Pancreas (tissue), 10 donors: ENCODE data around the gene GPT2. TPM values are rescaled to one million over a fixed set of nuclear protein-coding genes. Genes with fewer than 3 reads are reported as not detected.

Source experiments
- ATAC-seq, 4 donors: fragments of 200-7000 bp; cut with Tn5 transposase; one replicate each; pipeline versions ENCODE4 v1.8.0 to v1.9.1; 2020; ENCODE audit warnings: mild to moderate bottlenecking in 4 of 4, moderate library complexity in 4 of 4
- DNase-seq, 6 donors: peaks; one replicate each; pipeline ENCODE4 v3.0.0-alpha.2; 2020
- FAIRE-seq: peaks from 2 replicates; lab custom pipeline; 2012; peaks lifted over from hg19 to GRCh38; lab: Jason Lieb, UNC
- H3K27ac ChIP-seq, 4 donors: fragments of 200-600 bp; sonication (generic); 1 replicate in 3 of 4; 2 replicates in 1 of 4; pipeline versions ENCODE4 v1.5.0 to v1.8.0; 2020
- H3K27me3 ChIP-seq, 4 donors: fragments of 200-600 bp; one replicate each; pipeline ENCODE4 v1.8.0; 2021
- H3K36me3 ChIP-seq, 3 donors: fragments of 200-600 bp; sonication (generic) in 1 of 3; one replicate each; pipeline versions ENCODE4 v1.5.0 to v1.8.0; 2020 to 2021
- H3K4me1 ChIP-seq, 3 donors: fragments of 200-600 bp; one replicate each; pipeline ENCODE4 v1.8.0; 2021
- H3K4me3 ChIP-seq, 4 donors: fragments of 200-600 bp; sonication (generic) in 2 of 4; one replicate each; pipeline versions ENCODE4 v1.5.0 to v1.8.0; 2020 to 2021
- H3K9me3 ChIP-seq, 4 donors: fragments of 200-600 bp; one replicate each; pipeline ENCODE4 v1.8.0; 2021
- WGBS, 2 donors: extraction: QIAGEN DNeasy Blood & Tissue Kit; methylation state at CpG; one replicate each; pipeline ENCODE4 v1.1.7; 2013; 5-methylcytosine and 5-hydroxymethylcytosine counted together
- intact Hi-C, 3 donors: fragments of 100-400 bp; cut with DNase I; formaldehyde crosslinking; loops; one replicate each; pipeline versions ENCODE4 v1.11.1 to v1.14.2; 2022
- polyA plus RNA-seq, 2 donors: library from polyadenylated mRNA; stranded (reverse); fragments of 200-250 nt; gene quantifications; one replicate each; pipeline ENCODE4 v1.2.3, GENCODE V29; 2013
- total RNA-seq, 6 donors: library from RNA; stranded (reverse); fragmentation: NEBNext Ultra II Directional in 4 of 6; extraction: Animal tissue kit (Norgen Biotek cat#: 25700) in 4 of 6; gene quantifications; one replicate each; pipeline versions ENCODE4 v1.2.1 to v1.2.4, GENCODE V29; 2021 to 2023
- TF ChIP-seq, protein P1 (sequence below), 4 donors: fragments of 200-600 bp; sonication (generic) in 3 of 4; IDR thresholded peaks; one replicate each; pipeline versions ENCODE4 v1.5.0 to v1.8.0; 2021; ENCODE audit warnings: antibody characterized with exemption in 4 of 4
- donor health status: healthy with polysubstance abuse.
- donor health status: DM: no; HTN: no; CAD: no; lungs with moderate emphysema.
- donor health status: DM: no; HTN: no; CAD: no.
- donor health status: control.
- donor health status: control.
- donor health status: Bipolar disorder and iron deficiency.
- donor health status: DM: yes; HTN: yes; CAD: no.
- donor health status: DM: no; HTN: no; CAD: no.
- donor health status: DM: no; HTN: no; CAD: no.
- donor health status: DM: yes; HTN: yes; CAD: no.

The GPT2 gene
- total and polyA plus RNA-seq, 8 donors = 29.7 to 122 (median 77.2) TPM

DNA sequence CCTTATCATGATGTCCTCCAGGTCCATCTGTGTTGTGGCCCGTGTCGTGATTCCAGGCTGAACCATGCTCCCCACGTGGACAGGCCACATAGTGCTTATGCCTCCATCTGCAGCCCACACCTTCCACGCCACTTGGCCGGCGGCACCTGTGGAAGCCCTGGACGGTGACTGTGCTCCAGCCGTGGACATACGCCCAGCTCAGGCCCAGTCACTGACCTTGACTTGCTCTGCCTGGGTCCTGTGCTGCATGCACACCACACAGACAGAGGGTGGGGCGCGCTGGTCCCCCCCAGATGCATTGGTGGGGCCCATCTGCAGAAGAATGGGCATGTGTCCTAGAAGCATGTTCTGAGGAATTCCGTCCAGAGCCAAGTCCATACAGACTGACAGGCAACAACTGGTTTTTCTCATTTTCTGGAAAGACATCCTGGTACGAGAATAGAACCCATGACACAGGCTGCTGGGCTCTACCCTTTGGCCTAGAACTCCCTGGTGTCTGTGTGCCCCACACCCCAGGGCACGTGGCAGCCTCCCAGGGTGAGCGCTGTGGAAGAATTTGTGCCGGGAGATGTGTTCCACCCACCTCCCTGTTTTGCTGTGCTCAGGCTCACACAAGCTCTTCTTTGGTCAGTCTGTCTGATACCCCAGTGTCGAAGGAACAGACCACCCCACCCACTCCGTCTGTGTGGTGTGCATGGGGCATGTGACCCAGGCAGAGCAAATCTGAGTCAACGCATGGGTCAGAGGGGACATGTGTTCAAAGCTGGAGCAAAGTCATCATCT, 39.5 kb downstream of the GPT2 start:
- peaks cover 22 to 30% (median 27%) of the 10 kb centered on the region in 3 donors for H3K4me1 ChIP-seq
- ATAC-seq (no peak), FAIRE-seq (no peak), DNase-seq (no peak)
- peaks cover 0 to 64% (median 34%) of the 10 kb centered on the region in 3 donors for H3K36me3 ChIP-seq
- H3K4me3 ChIP-seq = no peak overlapping the region
- intact Hi-C loops = no loop called here
- H3K9me3 ChIP-seq = no peaks in the 10 kb centered on the region
- TF ChIP-seq, protein P1, sequence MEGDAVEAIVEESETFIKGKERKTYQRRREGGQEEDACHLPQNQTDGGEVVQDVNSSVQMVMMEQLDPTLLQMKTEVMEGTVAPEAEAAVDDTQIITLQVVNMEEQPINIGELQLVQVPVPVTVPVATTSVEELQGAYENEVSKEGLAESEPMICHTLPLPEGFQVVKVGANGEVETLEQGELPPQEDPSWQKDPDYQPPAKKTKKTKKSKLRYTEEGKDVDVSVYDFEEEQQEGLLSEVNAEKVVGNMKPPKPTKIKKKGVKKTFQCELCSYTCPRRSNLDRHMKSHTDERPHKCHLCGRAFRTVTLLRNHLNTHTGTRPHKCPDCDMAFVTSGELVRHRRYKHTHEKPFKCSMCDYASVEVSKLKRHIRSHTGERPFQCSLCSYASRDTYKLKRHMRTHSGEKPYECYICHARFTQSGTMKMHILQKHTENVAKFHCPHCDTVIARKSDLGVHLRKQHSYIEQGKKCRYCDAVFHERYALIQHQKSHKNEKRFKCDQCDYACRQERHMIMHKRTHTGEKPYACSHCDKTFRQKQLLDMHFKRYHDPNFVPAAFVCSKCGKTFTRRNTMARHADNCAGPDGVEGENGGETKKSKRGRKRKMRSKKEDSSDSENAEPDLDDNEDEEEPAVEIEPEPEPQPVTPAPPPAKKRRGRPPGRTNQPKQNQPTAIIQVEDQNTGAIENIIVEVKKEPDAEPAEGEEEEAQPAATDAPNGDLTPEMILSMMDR (IDR thresholded peaks at IDR 0.05) = no peak
- WGBS, 2 donors = 74 to 75% methylated on average over 19 of the region's 19 CpGs
- no peak overlapping the region for H3K27ac ChIP-seq
- H3K27me3 ChIP-seq = no peaks in the 10 kb centered on the region

DNA sequence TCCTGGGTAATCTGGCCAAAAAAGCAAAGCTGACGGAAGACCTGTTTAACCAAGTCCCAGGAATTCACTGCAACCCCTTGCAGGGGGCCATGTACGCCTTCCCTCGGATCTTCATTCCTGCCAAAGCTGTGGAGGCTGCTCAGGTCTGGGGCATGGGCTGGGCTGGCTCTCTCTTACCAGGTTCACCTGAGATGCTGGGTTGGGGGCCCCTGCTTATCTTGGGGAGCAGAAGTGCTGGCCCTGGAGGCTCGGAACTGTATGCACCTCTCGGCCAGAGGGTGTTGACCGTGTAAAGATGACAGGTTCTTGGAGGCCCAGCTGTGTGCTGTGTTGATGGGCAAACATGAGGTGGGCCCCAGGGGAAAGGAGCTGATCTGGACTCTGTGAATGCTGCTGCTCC, 40.2 kb downstream of the GPT2 start:
- Histone ChIP-seq H3K27me3 (no peaks in the 10 kb centered on the region), H3K4me1 (peaks cover 16 to 28% (median 21%) of the 10 kb centered on the region in 3 donors), H3K4me3 (no peak overlapping the region), H3K9me3 (no peaks in the 10 kb centered on the region), H3K27ac (no peak overlapping the region), H3K36me3 (peaks cover 0 to 71% (median 41%) of the 10 kb centered on the region in 3 donors)
- no peak for FAIRE-seq
- intact Hi-C loops = no loop called here
- TF ChIP-seq, protein P1 (IDR thresholded peaks at IDR 0.05) = no peak
- ATAC-seq = no peak
- no peak for DNase-seq
- WGBS, 2 donors = 77 to 79% methylated on average over 6 of the region's 6 CpGs

DNA sequence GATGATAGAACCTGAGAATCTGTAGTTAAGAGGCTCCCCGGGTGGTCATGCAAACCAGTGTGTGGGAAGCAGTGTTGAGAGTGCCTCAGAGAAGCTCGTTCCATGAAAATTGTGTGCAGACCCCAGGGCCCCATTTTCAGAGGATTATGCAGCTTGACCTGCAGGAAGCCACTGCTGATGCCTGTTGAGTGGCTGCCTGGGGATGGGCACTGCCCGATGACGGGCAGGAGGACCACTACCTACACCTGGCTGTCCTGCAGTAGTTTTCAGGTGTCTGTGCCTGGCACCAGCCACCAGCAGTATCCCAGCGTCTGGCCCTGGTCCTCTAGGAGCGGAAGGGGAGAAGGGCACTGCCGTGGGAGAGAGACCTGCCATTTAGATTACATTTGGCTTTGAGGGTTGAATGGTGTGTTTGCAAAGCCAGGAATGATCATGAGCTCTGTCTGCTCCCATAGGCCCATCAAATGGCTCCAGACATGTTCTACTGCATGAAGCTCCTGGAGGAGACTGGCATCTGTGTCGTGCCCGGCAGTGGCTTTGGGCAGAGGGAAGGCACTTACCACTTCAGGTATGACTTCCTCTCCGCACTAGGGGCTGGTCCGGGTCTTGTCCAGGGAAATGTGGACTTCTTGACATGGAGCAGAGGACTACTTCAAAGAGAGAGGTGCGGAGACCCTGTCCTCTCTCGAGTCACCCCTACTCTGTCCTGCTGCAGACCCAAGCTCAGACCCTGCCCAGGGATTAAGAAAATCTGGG, 42.5 kb downstream of the GPT2 start:
- FAIRE-seq = no peak

DNA sequence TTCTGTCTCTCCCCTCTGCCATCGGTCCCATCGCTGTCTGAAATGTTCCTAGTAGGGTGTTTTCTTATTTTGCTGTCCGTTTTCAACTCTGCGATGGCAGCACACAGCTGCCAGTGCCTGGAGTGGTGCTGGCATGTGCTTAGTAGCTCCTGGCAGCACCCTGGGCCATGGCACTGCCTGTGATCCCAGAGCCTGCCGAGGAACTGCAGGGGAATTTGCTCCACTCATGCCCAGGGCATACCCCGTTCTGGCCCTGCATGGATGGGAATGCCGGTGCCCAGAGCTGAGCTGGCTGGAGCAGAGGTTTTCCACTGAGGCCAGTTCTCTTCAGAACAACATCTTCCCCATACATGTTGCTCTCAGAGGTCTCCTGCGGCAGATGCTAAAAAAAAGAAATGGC, 43.1 kb downstream of the GPT2 start:
- intact Hi-C loops = no loop called here
- TF ChIP-seq, protein P1 (IDR thresholded peaks at IDR 0.05) = no peak
- Histone ChIP-seq H3K4me1 (peaks cover 0 to 1% (median 0%) of the 10 kb centered on the region in 3 donors), H3K36me3 (peaks cover 0 to 76% (median 44%) of the 10 kb centered on the region in 3 donors), H3K27me3 (no peaks in the 10 kb centered on the region), H3K27ac (no peak overlapping the region), H3K4me3 (no peak overlapping the region), H3K9me3 (no peaks in the 10 kb centered on the region)
- WGBS, 2 donors = 90 to 91% methylated on average over 8 of the region's 8 CpGs
- DNase-seq (no peak), FAIRE-seq (no peak), ATAC-seq (no peak)

More for the DNA sequence above, 42.5 kb downstream of the GPT2 start:
- WGBS, 2 donors = 87 to 89% methylated on average over 13 of the region's 13 CpGs
- TF ChIP-seq, protein P1 (IDR thresholded peaks at IDR 0.05) = no peak
- Histone ChIP-seq H3K36me3 (peaks cover 0 to 83% (median 44%) of the 10 kb centered on the region in 3 donors), H3K4me3 (no peak overlapping the region), H3K9me3 (no peaks in the 10 kb centered on the region), H3K27me3 (no peaks in the 10 kb centered on the region), H3K4me1 (peaks cover 0 to 7% (median 0%) of the 10 kb centered on the region in 3 donors), H3K27ac (no peak overlapping the region)
- DNase-seq (no peak), ATAC-seq (no peak)
- intact Hi-C loops = no loop called here
